ENCODE measurements around the gene SRCAP.

SRCAP gene

GRCh38 chr16:30698816-30699614 lies at the start of gene SRCAP:
SRCAP (plus strand) TSS chr16:30699171; CDS start chr16:30700825, 1,654 bp downstream.
- DNase-seq = peak in 1 of 2 experiments; percentile 33

- DNase-seq = no peak
Observed at GRCh38 chr16:30649725-30650368, 49.1 kb upstream of the SRCAP start.

- peak; percentile 85 to 98 for DNase-seq
Observed at GRCh38 chr16:30650369-30651123, 48.4 kb upstream of the SRCAP start, which contains the start of gene PRR14. PRR14 (plus strand) TSS chr16:30650960; CDS start chr16:30651646, 686 bp downstream.

- DNase-seq = no peak
Observed at GRCh38 chr16:30651124-30652004, 47.6 kb upstream of the SRCAP start.

GRCh38 chr16:30652005-30652296 lies 47.0 kb upstream of the SRCAP start:
- DNase-seq = no peak

- no peak for DNase-seq
Observed at GRCh38 chr16:30652718-30653117, 46.3 kb upstream of the SRCAP start.

GRCh38 chr16:30654856-30655255 lies 44.1 kb upstream of the SRCAP start:
- no peak for DNase-seq

GRCh38 chr16:30655815-30656347 lies 43.1 kb upstream of the SRCAP start:
- DNase-seq = no peak

GRCh38 chr16:30656388-30656787 lies 42.6 kb upstream of the SRCAP start:
- DNase-seq = no peak

GRCh38 chr16:30656974-30657865 lies 41.8 kb upstream of the SRCAP start:
- DNase-seq = no peak

- DNase-seq = peak; percentile 100
Observed at GRCh38 chr16:30657866-30658730, 40.9 kb upstream of the SRCAP start, which contains the start of gene FBRS. FBRS (plus strand) TSS chr16:30658431; CDS start chr16:30659519, 1,088 bp downstream.

- DNase-seq = peak; percentile 64 to 88
Observed at GRCh38 chr16:30658731-30659506, 40.1 kb upstream of the SRCAP start.

- DNase-seq = no peak
Observed at GRCh38 chr16:30659507-30660423, 39.2 kb upstream of the SRCAP start.

GRCh38 chr16:30660424-30661261 lies 38.3 kb upstream of the SRCAP start:
- DNase-seq = no peak

- no peak for DNase-seq
Observed at GRCh38 chr16:30662449-30662848, 36.5 kb upstream of the SRCAP start.

- no peak for DNase-seq
Observed at GRCh38 chr16:30663038-30663437, 35.9 kb upstream of the SRCAP start.

GRCh38 chr16:30663820-30664219 lies 35.2 kb upstream of the SRCAP start:
- no peak for DNase-seq

Measured in cerebellar nuclear complex (tissue), 1 donor.